CD4-positive, alpha-beta T cell treated with Interleukin-21 for 1 hour (primary cell): ENCODE measurements around the gene HOXA13.

Experiments used
- DNase-seq: peaks from one replicate; pipeline ENCODE4 v3.0.0-alpha.2; 2020

Gene HOXA13

DNA sequence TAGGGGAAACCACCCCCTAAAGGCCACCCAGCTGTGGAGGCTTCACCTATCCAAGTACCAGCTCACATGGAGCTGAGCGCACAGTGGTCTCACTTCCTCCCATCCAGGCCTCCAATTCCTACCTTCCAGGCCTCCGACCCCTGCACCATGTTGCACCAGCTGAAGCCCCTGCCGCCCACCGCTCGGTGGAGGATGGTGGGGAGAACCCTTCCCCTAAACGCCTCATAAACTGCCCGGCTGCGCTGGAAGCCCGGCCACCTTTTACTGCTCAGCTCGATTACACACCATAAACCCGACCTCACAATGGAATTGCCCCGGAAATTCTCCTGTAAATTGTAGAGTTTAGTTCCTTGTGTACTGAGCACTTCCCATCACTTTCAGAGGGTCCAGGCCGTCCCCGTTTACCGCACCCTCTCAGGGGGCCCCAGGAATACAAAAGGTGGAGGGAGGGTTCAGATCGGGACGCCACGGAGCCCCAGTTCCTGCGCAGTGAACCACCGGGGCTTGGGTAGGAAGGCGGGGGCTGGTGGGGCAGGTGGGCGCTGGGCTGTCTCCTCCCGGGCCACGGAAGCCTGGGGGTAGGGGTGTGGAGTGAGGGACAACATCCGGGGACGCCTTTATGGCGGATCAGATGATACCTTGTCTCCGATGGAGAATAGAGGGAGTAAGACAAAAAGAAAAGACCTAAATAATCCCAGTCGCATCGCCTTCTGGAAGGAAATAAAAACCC lies 42.0 kb downstream of the HOXA13 start:
- DNase-seq: no peak

DNA sequence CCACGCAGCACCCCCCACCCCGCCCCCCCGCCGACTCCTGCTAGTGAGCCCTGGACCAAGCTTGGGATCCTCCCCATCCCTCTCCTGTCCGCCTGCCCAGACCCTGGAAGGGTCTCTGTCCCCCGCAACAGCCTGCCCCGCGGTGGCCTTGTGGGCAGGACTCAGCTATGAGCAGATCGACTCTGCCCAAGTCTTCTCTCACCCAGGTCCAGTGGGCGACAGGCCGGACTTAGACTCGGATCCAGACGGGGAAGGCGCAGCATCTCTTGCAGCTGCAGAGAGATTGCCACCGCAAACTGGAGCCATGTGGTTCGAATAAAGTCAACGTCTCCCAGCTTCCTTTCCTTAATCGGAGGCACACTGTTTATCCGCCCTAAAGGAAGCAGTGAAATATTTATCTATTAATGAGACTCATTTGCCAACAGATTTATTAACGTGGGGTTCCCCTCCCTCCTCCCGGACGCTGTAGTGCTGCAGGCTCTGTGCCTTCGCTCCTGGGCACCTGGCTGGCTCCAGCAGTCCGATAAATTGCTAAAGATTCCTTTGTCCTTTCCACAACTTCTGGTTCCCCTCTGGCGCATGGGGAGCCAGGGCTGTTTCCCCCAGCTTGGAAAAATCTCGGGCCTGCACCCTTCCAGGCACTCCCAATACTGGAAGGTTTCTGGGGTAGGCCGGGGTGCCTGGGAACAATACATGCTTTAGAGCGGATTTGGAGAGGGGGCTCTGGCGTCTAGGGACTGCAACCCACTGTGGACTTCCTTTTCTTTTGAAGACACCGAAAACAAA lies 42.8 kb downstream of the HOXA13 start:
- DNase-seq: no peak

DNA sequence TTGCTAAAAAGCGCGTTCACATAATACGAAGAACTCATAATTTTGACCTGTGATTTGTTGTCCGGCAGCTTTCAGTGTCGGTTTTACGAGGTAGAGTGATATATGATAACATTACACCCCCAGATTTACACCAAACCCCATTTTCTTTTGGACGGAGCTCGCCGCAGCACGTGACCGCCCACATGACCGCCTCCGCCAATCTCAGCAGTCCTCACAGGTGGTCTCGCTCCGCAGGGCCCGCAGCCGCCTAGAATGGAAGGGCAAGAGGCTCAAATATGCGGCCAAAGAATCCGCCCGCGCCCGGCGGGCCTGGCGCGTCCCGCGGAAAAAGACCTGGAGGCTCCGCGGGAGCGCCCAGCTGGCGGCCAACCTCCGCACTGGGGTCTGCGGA lies 43.4 kb downstream of the HOXA13 start, which contains the start of gene HOXA7:
HOXA7 (minus strand) TSS at position 168 of the 391 bp plus-strand sequence; CDS start at position 38, 130 bp downstream.
- no peak for DNase-seq

DNA sequence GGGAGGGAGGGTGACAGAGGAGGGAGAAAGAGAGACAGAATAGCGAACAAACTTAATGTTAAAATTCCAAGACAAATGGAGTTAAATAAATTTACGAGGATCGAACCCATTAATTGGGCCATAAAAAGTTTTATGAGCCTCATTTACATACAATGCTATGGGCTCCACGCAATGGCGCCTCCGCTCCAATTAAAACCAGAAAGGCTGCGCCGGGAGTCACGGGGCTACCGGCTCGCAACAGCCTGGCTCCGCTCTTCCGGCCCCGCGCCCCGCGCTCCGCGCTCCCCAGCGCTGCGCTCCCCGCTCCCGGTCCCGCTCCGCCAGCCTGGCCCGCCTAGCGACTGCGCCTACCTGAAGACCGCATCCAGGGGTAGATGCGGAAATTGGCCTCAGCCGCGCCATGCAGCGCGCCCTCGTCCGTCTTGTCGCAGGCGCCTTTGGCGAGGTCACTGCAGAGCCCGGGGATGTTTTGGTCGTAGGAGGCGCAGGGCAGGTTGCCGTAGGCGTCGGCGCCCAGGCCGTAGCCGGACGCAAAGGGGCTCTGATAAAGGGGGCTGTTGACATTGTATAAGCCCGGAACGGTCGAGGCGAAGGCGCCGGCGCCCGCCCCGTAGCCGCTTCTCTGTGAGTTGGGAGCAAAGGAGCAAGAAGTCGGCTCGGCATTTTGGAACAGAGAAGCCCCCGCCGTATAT lies 43.9 kb downstream of the HOXA13 start:
- no peak for DNase-seq

DNA sequence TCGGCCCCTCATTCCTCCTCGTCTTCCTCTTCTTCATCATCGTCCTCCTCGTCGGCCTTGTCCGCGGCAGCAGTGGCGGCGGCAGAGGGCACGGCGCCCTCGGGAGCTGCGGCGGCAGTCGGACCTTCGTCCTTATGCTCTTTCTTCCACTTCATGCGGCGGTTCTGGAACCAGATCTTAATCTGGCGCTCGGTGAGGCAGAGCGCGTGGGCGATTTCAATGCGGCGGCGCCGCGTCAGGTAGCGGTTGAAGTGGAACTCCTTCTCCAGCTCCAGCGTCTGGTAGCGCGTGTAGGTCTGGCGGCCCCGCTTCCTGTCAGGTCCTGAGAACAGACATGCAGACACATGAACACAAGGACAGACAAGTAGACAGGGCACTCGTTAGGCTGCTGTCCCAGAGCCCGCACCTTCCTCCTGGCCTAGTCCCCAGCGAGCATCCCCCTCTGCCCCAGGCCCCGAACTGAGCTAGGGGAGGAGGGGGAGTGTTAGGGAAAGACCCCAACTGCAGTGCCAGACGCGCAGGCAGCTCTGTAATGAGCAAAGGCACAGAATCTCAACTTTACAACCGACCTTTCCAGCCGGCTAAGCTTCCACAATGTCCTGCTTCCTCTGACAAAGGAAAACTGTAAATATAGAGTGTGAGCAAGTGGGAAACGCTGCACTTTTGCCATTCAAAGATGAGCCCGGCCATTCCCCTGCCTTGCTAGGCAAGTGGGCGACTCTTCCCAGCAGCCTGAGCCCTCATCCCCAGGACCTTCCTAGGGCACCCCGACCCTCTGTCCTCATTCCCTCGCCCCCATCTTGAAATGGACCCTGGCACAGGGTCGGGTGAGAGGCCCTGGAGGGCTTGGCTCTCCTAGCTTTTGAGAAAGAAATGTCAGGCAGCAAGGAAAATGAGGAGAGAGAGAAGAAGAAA lies 44.7 kb downstream of the HOXA13 start:
- no peak for DNase-seq

DNA sequence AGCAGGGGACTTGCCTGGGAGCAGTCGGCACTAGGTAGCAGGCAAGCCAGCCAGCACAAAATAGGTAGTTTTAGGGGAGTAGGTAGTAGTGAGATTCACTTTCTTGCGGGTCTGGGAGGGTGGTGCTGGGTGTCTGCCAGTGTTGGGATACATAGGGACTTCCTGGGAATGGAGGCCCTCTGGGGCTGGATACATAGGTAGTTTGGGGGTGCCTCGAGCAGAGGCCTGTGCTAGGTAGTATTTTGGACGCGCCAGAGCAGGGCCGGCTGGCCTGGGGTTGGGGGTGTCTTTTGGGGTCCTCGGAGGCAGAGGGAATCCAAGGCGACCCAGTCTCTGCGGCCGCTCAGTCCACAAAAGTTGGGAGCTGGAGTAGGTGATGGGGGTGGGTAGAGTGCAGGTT lies 45.5 kb downstream of the HOXA13 start:
- no peak for DNase-seq

DNA sequence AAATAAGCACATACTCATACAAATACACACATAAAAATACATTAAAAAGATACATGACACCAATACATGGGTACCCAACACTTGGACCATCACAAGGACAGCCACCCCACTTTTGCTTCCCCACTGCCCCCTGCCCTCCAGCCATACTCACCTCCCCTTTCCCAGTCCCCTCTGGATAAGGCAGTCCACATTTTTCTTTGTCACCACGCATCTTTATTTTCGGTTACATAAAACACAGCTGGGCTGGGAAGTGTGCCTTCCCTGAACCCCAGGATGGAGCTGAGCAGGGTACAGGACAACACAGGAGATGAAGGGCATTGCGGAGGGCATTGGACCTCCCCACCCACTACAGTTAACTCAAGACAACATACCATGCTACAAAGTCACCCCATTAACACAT lies 46.4 kb downstream of the HOXA13 start:
- no peak for DNase-seq

DNA sequence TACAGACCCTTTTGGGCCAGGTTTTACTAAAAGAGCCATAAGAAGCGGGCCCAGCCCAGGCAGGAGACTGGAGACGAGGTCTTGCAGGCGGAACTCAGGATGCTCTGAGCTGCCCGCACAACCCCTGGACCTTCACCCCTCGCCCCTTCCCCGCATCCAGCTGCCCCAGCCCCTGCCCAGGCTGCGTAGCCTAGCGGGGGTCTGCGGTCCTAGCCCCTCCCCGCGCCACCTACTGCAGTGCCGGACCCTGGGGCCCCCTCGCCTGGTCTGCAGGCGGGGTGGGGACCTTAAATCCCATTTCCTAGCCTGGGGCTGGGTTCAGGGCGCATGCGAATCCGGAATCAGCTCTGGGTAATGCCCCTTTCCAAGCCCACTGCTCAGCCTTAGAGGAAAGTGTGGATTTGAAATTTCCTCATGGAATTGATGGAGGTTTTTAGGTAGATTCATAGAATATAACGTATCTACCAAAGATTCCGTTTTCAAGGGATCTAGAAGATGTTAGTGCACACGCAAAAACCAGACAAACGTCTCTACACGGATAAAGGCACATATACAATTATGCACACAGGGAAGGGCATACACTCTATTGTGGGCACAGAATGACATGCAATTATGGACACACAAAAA lies 47.0 kb downstream of the HOXA13 start:
- DNase-seq: no peak

DNA sequence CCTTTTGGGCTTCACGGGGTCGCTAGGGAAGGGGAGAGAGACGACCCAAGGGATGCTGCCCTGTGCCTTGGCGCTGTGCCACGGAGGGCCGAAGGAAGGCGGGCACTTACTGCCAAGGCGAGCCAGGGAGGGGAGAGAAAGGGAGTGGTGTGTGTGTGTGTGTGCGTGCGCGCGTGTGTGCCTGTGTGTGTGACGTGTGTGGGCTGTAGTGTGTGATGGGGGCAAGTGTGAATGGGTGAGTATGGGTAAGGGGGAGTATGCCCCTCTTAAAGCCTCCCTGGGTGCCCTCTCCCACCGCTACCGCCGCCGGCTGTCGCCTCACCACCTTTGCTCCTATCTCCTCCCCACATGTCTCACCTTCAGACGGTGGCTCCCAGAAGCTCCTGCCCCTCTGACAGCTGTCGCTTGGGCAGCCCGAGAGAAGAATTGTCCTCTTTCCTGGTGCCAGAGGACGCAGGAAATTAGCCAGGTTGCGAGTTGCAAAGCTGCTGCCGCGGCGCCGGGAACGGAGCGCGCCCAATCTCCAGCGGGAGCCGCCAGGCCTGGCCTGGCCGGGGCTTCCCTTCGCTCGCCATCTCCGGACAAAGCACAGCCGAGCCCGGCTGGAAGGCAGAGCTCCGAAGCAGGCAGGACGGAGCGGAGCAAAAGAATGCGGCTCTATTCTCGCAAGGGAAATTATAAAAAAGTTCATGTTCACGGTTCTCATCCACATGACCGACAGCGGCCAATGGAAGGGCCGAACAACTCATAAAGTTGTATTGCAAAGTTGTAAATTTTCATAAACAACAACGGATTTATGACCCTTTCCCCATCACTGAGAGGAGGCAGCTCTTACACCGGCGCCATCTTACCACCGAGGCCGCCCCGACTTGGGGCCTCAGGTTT lies 47.7 kb downstream of the HOXA13 start, which contains the start of gene HOXA3:
HOXA3 (minus strand) TSS at position 653 of the 885 bp plus-strand sequence. CDS start 41,943 bp downstream, outside the sequence.
- DNase-seq: no peak

DNA sequence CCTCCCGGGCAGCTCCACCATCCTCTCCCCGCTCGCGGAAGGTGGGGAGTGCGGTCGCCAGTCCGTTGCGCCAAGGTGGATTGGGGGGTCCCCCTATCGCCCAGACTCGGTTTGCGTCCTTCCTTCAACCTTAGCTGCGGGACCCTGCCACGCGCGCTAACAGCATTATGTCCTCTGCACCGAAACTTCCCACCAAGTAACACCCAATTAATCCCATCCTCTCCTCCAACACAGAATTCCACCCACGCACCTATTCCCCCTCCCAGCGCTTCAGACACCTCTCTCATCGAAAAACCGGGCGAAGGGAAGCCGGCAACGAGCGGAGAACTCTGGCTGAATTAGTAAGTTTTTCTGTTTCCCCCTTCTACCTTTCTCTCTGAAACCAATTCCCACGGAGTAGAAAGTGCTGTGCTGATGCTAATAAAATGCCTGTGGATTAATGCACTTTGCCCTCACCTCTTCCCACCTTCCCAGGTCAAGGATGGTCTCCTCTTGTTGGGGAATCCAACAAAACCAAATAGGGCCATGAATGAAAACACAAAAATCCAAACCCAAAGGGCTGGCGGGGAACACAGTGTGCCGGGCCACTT lies 48.5 kb downstream of the HOXA13 start:
- no peak for DNase-seq

DNA sequence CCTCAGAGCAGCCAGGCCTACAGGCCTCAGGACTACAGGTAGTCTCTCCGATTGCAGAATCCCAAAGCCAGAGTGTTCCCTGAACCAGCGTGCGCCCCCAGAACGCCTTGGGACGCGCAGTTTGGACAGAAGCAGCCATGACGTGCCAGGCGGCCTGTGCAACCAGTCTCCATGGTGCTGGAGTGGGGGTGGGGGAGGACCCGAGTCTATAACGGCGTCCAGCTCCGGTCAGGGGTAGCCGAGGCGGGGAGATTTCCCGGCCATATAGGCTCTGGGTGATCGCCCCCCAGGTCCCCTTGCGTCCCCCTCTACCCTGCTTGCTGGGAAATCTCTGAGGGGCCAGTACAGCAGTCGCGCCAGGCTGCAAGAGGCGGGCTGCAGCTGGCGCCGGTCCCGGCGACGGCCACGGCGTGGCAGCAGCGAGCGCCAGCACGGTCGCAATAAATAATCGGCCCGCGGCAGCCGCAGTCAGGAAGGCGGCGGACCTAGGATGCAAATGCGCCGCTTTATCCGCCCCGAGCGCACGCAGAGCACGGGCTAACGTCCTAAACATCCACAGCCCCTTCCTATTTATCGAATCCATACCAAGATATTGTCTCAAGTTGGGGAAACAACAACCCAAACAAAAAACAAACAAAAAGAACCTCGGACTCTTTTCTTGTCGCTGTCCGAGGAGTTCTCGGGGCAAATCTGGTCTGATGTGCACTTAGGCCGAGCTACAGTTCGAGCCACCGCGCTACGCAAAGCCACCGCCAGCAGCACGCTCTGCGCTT lies 49.1 kb downstream of the HOXA13 start:
- peak; percentile 68 for DNase-seq

DNA sequence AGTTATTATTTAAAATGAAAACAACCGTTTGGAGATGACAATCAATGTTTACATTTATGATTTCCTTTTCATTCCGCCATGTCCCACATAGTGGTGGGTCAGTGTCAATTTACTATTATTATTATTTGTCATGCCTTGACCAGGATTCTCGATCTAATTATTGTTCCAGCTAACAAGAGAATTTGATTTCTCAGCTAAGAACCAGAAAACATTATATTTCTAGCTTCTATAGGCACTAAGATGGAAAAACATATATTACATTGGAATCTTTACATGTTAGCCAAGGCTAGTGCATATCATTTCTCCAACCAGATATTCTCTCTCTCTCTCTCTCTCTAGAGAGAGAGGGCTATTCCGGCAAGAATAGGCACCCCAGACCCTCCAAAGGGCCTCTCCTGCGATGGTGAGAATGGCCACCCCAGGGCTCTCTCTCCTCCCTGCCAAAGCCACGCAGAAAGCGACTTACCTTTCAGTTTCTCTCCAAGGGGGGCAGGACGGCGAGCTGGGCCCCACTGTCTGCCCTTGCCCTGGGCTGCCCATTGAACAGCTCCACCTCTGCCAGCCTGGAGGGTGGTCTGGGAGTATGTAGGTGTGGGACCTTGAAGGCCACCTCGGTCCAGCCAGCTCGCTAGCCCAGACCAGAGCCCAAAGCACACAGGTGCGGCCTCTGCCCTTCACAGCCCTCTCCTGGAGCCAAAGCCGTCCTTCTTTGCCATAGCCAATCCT lies 49.9 kb downstream of the HOXA13 start:
- DNase-seq: no peak

DNA sequence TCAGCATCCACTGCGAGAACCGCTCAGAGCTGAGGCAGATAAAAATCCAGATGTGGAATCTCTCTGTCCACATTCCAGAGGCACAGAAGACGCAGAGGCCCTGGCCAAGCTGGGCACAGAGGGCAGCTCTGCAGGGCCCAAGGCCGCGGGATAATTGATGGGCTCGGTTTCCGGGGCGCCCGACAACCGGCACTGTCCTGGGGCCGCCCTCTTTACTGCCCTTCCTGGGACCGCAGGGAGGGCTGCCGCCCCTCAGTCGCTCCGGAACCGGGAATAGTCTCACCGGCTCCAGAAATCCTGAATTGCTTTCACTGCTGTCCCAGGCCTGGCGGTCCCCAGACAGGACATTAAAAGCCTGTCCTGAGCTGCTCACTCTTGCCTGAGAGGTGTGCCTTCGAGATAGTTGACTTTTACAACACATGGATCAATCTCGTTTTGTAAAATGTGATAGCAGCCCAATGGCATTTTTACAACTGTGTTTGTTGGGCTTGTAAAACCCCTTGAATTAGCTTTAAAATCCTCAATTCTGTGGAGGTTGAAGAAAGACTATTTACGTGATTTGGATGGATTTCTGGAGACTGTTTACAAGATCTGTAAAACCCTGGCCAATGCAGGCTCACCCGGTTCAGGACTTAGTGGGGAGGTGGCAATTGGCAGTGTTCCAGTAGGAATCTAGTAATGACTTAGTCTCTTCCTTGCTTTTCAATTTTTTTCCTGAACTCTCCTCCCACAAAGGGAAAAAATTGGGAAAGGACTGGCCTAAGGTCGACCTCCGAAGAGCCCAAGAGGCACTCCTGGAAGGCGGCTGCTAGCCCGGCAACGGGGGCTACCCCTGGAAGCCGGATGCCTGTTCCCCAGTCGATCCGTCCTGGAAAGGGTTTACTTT lies 50.9 kb downstream of the HOXA13 start:
- no peak for DNase-seq

DNA sequence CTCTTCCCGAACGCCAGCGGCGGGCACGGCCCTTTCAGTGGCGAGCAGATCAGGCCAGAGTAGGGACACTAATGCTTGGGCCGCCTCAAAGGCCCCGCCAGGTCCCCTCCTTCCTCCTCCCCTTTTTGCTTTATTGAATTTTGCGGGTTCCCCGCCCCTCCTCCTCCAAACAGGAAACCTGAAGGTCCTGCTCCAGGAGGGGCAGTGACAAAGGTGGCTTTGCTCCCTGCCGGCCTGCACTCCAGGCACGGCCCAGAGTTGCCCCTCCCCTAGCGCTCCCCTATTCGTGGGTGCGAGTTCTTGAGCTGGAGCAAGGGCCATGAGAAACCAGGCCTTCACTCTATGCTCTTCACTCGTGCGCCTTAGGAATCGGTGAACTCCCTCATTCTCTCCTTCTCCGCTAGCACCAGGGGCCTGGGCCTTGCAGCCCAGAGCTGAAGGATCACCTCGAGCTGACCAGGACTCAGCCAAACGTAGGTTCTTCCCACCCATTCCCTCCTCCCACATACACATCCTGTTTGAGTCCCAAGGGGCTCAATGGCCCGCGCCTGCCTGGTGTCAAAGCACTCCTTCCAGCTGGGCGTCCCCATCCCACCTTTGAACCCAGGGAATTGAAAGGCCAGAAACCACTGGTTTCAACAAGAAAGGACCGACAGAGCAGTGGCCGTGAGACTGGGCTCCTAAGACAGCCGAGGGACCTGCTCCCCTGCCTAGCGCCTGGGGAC lies 51.7 kb downstream of the HOXA13 start:
- no peak for DNase-seq

DNA sequence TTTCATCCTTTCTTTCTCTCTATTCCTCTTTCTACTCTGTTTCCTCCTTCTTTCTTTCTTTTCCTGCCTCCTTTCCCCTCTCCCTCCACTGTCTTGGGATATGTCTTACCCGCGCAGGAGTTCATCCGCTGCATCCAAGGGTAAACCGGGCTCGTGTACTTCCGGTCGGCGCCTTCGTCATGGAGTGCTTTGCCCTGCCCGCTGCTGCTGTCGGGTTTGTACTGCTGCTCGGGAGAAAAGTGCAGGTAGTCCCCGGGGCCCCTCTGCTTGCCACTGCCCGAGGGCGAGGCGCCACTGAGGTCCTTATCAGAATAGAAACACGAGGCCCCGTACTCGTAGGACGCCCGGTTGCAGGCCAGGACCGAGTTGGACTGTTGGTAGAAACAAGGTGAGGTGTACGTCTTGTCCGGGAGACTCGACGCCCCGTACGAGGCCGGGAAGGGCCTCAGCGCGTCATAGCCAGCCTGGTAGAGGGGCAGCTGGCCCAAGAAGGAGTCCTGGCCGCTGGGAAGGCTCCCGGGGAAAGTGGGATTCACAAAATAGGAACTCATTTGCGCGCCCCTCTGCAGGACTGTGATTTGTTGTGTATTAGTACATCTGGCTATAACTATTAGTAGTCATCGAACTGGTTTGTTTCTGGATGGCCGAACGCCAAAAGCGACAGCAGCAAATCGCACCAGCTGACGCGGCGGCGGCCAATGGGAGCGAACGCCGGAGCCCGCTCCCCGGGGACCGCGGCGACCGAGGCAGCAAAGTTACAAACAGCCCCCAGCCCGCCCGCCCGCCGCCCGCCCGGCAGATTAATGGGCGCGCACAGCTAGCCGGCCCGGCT lies 52.5 kb downstream of the HOXA13 start, which contains the start of gene HOXA6:
HOXA6 (minus strand) TSS at position 576 of the 832 bp plus-strand sequence; CDS start at position 551, 25 bp downstream.
- no peak for DNase-seq
